ENCODE results near the gene STK38L. TPM values are rescaled to one million over a fixed set of nuclear protein-coding genes. Genes with fewer than 3 reads are reported as not detected.

Gene STK38L
- total RNA-seq, 1 donor = 5.4 TPM

- DNase-seq (ENCODE audit: low read depth in 2 of 3, low spot score in 2 of 3) = no peak
Measured at GRCh38 chr12:27343255-27344000, 99.3 kb downstream of the STK38L start.

- no peak for DNase-seq (ENCODE audit: low read depth in 2 of 3, low spot score in 2 of 3)
Measured at GRCh38 chr12:27344246-27344645, 100.2 kb downstream of the STK38L start.

GRCh38 chr12:27344760-27345159 lies 100.7 kb downstream of the STK38L start:
- DNase-seq (ENCODE audit: low read depth in 2 of 3, low spot score in 2 of 3) = no peak

- DNase-seq (ENCODE audit: low read depth in 2 of 3, low spot score in 2 of 3) = no peak
Measured at GRCh38 chr12:27345376-27345775, 101.3 kb downstream of the STK38L start.

- no peak for DNase-seq (ENCODE audit: low read depth in 2 of 3, low spot score in 2 of 3)
Measured at GRCh38 chr12:27347779-27348178, 103.7 kb downstream of the STK38L start.

- DNase-seq (ENCODE audit: low read depth in 2 of 3, low spot score in 2 of 3) = no peak
Measured at GRCh38 chr12:27351476-27351875, 107.4 kb downstream of the STK38L start.

GRCh38 chr12:27355486-27355885 lies 111.4 kb downstream of the STK38L start:
- no peak for DNase-seq (ENCODE audit: low read depth in 2 of 3, low spot score in 2 of 3)

- DNase-seq (ENCODE audit: low read depth in 2 of 3, low spot score in 2 of 3) = no peak
Measured at GRCh38 chr12:27355979-27356378, 111.9 kb downstream of the STK38L start.

- DNase-seq (ENCODE audit: low read depth in 2 of 3, low spot score in 2 of 3) = no peak
Measured at GRCh38 chr12:27359578-27360340, 115.7 kb downstream of the STK38L start.

- DNase-seq (ENCODE audit: low read depth in 2 of 3, low spot score in 2 of 3) = no peak
Measured at GRCh38 chr12:27361372-27361771, 117.3 kb downstream of the STK38L start.

- DNase-seq (ENCODE audit: low read depth in 2 of 3, low spot score in 2 of 3) = no peak
Measured at GRCh38 chr12:27366621-27367020, 122.5 kb downstream of the STK38L start.

- no peak for DNase-seq (ENCODE audit: low read depth in 2 of 3, low spot score in 2 of 3)
Measured at GRCh38 chr12:27367078-27367477, 123.0 kb downstream of the STK38L start.

Other genes starting within 250 kb of the STK38L start
- 180 TPM for gene TM7SF3, start 229.9 kb upstream of the STK38L start, total RNA-seq
- 46.6 TPM for gene MED21, start 221.7 kb upstream of the STK38L start, total RNA-seq
- gene C12orf71, start 161.7 kb upstream of the STK38L start, total RNA-seq = not detected
- 4.0 TPM for gene BMAL2, start 88.5 kb downstream of the STK38L start, total RNA-seq
- gene SMCO2, start 202.4 kb downstream of the STK38L start, total RNA-seq = not detected

Data from hematopoietic multipotent progenitor cell (in vitro differentiated cells).